ENCODE measurements around the gene CTU2.

CTU2 gene

GRCh38 chr16:88764080-88764479 is 57.8 kb downstream of the CTU2 start:
- DNase-seq = no peak

- DNase-seq = no peak
These were observed 58.6 kb downstream of the CTU2 start for GRCh38 chr16:88764913-88765349.

All from NCI-H526 treated with DMSO at 0.1 percent for 48 hours (cell line).